ENCODE measurements around the gene CCDC183.

CCDC183 gene

GRCh38 chr9:136849960-136850865 lies 54.1 kb downstream of the CCDC183 start:
- no peak for DNase-seq (ENCODE audit: low spot score)

GRCh38 chr9:136850866-136851775 lies 55.0 kb downstream of the CCDC183 start:
- no peak for DNase-seq (ENCODE audit: low spot score)

GRCh38 chr9:136851941-136852663 lies 56.0 kb downstream of the CCDC183 start, which contains the start of gene MAMDC4:
TSS of gene MAMDC4 (plus strand) at chr9:136852346. CDS start at chr9:136852417, 71 bp downstream.
- DNase-seq (ENCODE audit: low spot score): no peak

- DNase-seq (ENCODE audit: low spot score): no peak
Observed at GRCh38 chr9:136852664-136853595, 56.8 kb downstream of the CCDC183 start.

GRCh38 chr9:136853596-136854112 lies 57.5 kb downstream of the CCDC183 start:
- DNase-seq (ENCODE audit: low spot score): no peak

- no peak for DNase-seq (ENCODE audit: low spot score)
Observed at GRCh38 chr9:136854113-136854841, 58.1 kb downstream of the CCDC183 start.

GRCh38 chr9:136854842-136855460 lies 58.8 kb downstream of the CCDC183 start:
- DNase-seq (ENCODE audit: low spot score): no peak

- no peak for DNase-seq (ENCODE audit: low spot score)
Observed at GRCh38 chr9:136855461-136856078, 59.4 kb downstream of the CCDC183 start.

GRCh38 chr9:136856079-136856476 lies 59.9 kb downstream of the CCDC183 start:
- DNase-seq (ENCODE audit: low spot score): no peak

- no peak for DNase-seq (ENCODE audit: low spot score)
Observed at GRCh38 chr9:136856541-136857141, 60.5 kb downstream of the CCDC183 start.

- DNase-seq (ENCODE audit: low spot score): no peak
Observed at GRCh38 chr9:136857166-136857565, 61.0 kb downstream of the CCDC183 start.
